Measurements from ENCODE around the gene HTR3E. TPM values are rescaled to one million over a fixed set of nuclear protein-coding genes. Genes with fewer than 3 reads are reported as not detected.

The HTR3E gene
- total RNA-seq, 2 experiments from 2014 or later, result not detected

- BruUV-seq (replicated peaks), result no TSS peak
- no peak overlapping the region for H2AFZ ChIP-seq (ENCODE audit: low read length)
- intact Hi-C loops (cut with micrococcal nuclease; ENCODE audit: unreplicated experiment), result loop anchor here (1.0 kb wide), 1 partner anchor 105 kb away; no protein-coding TSS in a partner anchor
- H4K20me1 ChIP-seq (ENCODE audit: insufficient read depth, low read length), result no peaks in the 10 kb centered on the region
- H3K27ac ChIP-seq (ENCODE audit: low read depth, low read length, poor library complexity, severe bottlenecking), result no peak overlapping the region
- H3K9me2 ChIP-seq (ENCODE audit: insufficient read depth, low read length), result no peaks in the 10 kb centered on the region
- peak; percentile 66 for DNase-seq (ENCODE audit: low spot score)
- no peaks in the 10 kb centered on the region for H3K79me2 ChIP-seq (ENCODE audit: insufficient read depth, low read depth, low read length)
- no peaks in the 10 kb centered on the region for H3K9me3 ChIP-seq (ENCODE audit: low read length)
- peaks cover 12% of the 10 kb centered on the region for H3K4me1 ChIP-seq (ENCODE audit: insufficient read depth, low read length, poor library complexity, severe bottlenecking)
- ChIA-PET POLR2A (interaction anchor here (0.8 to 1.5 kb wide), 2 partner anchors 10 to 28 kb away, joined by 3 to 7 read pairs; partner anchors contain the start of gene EIF2B5), CTCF (ENCODE audit: unreplicated experiment) (interaction anchor here (0.7 to 1.5 kb wide), 3 partner anchors 50 to 145 kb away, joined by 3 to 4 read pairs (median 4); no protein-coding TSS in a partner anchor)
- H3K4me2 ChIP-seq (ENCODE audit: low read length), result no peak overlapping the region
- no peak overlapping the region for H3K4me3 ChIP-seq (ENCODE audit: low read depth, low read length, poor library complexity, severe bottlenecking)
- H3K36me3 ChIP-seq (ENCODE audit: insufficient read depth, low read length), result peaks cover 72% of the 10 kb centered on the region
- TF ChIP-seq EZH2phosphoT487 (IDR thresholded peaks at IDR 0.05; ENCODE audit: borderline replicate concordance, low read depth, low read length), result no peak
- TF ChIP-seq, protein P1, sequence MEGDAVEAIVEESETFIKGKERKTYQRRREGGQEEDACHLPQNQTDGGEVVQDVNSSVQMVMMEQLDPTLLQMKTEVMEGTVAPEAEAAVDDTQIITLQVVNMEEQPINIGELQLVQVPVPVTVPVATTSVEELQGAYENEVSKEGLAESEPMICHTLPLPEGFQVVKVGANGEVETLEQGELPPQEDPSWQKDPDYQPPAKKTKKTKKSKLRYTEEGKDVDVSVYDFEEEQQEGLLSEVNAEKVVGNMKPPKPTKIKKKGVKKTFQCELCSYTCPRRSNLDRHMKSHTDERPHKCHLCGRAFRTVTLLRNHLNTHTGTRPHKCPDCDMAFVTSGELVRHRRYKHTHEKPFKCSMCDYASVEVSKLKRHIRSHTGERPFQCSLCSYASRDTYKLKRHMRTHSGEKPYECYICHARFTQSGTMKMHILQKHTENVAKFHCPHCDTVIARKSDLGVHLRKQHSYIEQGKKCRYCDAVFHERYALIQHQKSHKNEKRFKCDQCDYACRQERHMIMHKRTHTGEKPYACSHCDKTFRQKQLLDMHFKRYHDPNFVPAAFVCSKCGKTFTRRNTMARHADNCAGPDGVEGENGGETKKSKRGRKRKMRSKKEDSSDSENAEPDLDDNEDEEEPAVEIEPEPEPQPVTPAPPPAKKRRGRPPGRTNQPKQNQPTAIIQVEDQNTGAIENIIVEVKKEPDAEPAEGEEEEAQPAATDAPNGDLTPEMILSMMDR (conservative IDR thresholded peaks at IDR 0.05; ENCODE audit: low read length), result peak; percentile 79
Observed at GRCh38 chr3:184145111-184145524, 48.3 kb downstream of the HTR3E start.

DNA sequence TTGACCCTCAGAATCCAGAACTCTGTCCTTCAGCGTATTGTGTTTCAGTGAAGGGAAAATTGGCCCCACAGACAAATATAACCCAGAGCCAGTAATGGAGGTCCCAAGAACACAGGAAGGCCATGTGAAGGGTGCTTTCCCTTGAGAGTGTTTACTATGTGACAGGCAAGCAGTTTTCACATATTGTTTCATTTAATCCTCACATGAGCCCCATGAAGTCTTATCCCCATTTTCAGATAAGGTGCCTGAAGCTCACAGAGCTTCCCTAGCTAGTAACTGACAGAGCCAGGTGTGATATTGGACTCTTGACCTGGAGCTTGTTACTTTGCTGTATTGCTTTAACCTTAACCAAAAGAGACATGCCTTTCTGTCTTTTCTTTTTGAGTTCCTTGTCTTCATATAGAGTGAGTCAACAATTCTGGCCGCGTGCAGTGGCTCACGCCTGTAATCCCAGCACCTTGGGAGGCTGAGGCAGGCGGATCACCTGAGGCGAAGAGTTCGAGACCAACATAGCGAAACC is 48.9 kb downstream of the HTR3E start:
- Histone ChIP-seq H3K9me2 (ENCODE audit: insufficient read depth, low read length) (no peaks in the 10 kb centered on the region), H4K20me1 (ENCODE audit: insufficient read depth, low read length) (no peaks in the 10 kb centered on the region), H3K4me2 (ENCODE audit: low read length) (no peak overlapping the region), H3K36me3 (ENCODE audit: insufficient read depth, low read length) (peaks cover 65% of the 10 kb centered on the region), H3K79me2 (ENCODE audit: insufficient read depth, low read depth, low read length) (no peaks in the 10 kb centered on the region), H3K27ac (ENCODE audit: low read depth, low read length, poor library complexity, severe bottlenecking) (no peak overlapping the region), H2AFZ (ENCODE audit: low read length) (no peak overlapping the region), H3K4me3 (ENCODE audit: low read depth, low read length, poor library complexity, severe bottlenecking) (no peak overlapping the region), H3K4me1 (ENCODE audit: insufficient read depth, low read length, poor library complexity, severe bottlenecking) (peaks cover 12% of the 10 kb centered on the region), H3K9me3 (ENCODE audit: low read length) (no peaks in the 10 kb centered on the region)
- no peak for DNase-seq (ENCODE audit: low spot score)
- CTCF ChIA-PET (ENCODE audit: unreplicated experiment), result interaction anchor here (0.7 to 1.5 kb wide), 2 partner anchors 50 to 92 kb away, joined by 3 to 4 read pairs; no protein-coding TSS in a partner anchor
- intact Hi-C loops (cut with micrococcal nuclease; ENCODE audit: unreplicated experiment), result loop anchor here (1.0 kb wide), 1 partner anchor 104 kb away; no protein-coding TSS in a partner anchor
- TF ChIP-seq EZH2phosphoT487 (IDR thresholded peaks at IDR 0.05; ENCODE audit: borderline replicate concordance, low read depth, low read length), result no peak
- TF ChIP-seq, protein P1 (conservative IDR thresholded peaks at IDR 0.05; ENCODE audit: low read length), result no peak
- no TSS peak for BruUV-seq (replicated peaks)
- POLR2A ChIA-PET, result interaction anchor here (0.6 to 1.5 kb wide), 3 partner anchors 11 to 1029 kb away, joined by 3 to 7 read pairs (median 7); partner anchors contain the start of gene EIF2B5

- intact Hi-C loops (cut with micrococcal nuclease; ENCODE audit: unreplicated experiment), result no loop called here
- no peak overlapping the region for H3K4me2 ChIP-seq (ENCODE audit: low read length)
- peaks cover 12% of the 10 kb centered on the region for H3K4me1 ChIP-seq (ENCODE audit: insufficient read depth, low read length, poor library complexity, severe bottlenecking)
- TF ChIP-seq EZH2phosphoT487 (IDR thresholded peaks at IDR 0.05; ENCODE audit: borderline replicate concordance, low read depth, low read length), result no peak
- TF ChIP-seq, protein P1 (conservative IDR thresholded peaks at IDR 0.05; ENCODE audit: low read length), result no peak
- H3K27ac ChIP-seq (ENCODE audit: low read depth, low read length, poor library complexity, severe bottlenecking), result no peak overlapping the region
- no peak overlapping the region for H2AFZ ChIP-seq (ENCODE audit: low read length)
- peaks cover 42% of the 10 kb centered on the region for H3K36me3 ChIP-seq (ENCODE audit: insufficient read depth, low read length)
- no peaks in the 10 kb centered on the region for H3K9me2 ChIP-seq (ENCODE audit: insufficient read depth, low read length)
- H3K4me3 ChIP-seq (ENCODE audit: low read depth, low read length, poor library complexity, severe bottlenecking), result no peak overlapping the region
- H3K79me2 ChIP-seq (ENCODE audit: insufficient read depth, low read depth, low read length), result no peaks in the 10 kb centered on the region
- ChIA-PET POLR2A (interaction anchor here (1.1 to 1.4 kb wide), 2 partner anchors 12 to 26 kb away, joined by 3 to 9 read pairs; no protein-coding TSS in a partner anchor), CTCF (ENCODE audit: unreplicated experiment) (no interaction called here)
- no peaks in the 10 kb centered on the region for H4K20me1 ChIP-seq (ENCODE audit: insufficient read depth, low read length)
- H3K9me3 ChIP-seq (ENCODE audit: low read length), result no peaks in the 10 kb centered on the region
- DNase-seq (ENCODE audit: low spot score), result no peak
- BruUV-seq (replicated peaks), result no TSS peak
Observed at GRCh38 chr3:184148076-184148475, 51.2 kb downstream of the HTR3E start.

Data from OCI-LY7 (cell line).